ENCODE data around the gene PAX5.

GRCh38 chr9:36962691-36963090 lies 71.4 kb downstream of the PAX5 start:
- TF ChIP-seq CTCF (IDR thresholded peaks at IDR 0.05) (no peak), POLR2A (IDR thresholded peaks at IDR 0.05) (no peak), EP300 (IDR thresholded peaks at IDR 0.05) (no peak)

Data from ovary (tissue), 3 donors.